Naive thymus-derived CD8-positive, alpha-beta T cell (primary cell): ENCODE results near the gene OR2H1. TPM values are rescaled to one million over a fixed set of nuclear protein-coding genes. Genes with fewer than 3 reads are reported as not detected.

Experiments used
- ATAC-seq, 2 donors: fragments of 150-1000 bp; cut with Tn5 transposase in 1 of 2; sonication (Bioruptor Pico), chemical (Tn5 transposase) in 1 of 2; 1 replicate in 1 of 2; 2 replicates in 1 of 2; pipeline ENCODE4 v1.10.0; 2021; ENCODE audit warnings: mild to moderate bottlenecking in 2 of 2, moderate library complexity in 2 of 2
- POLR2A ChIA-PET: fragments of 350-600 bp; sonication (Branson Sonifier 250); formaldehyde crosslinking; loops from one replicate; lab custom pipeline; 2021; ENCODE audit warnings: antibody characterized with exemption; lab: Charles Lee
- DNase-seq, 10 donors: peaks; one replicate each; pipeline versions ENCODE4 v3.0.0 to v3.0.0-alpha.2; 2020 to 2022
- H3K27ac Mint-ChIP-seq, 10 donors: one replicate each; pipeline ENCODE4 v1.8.0; 2020 to 2022; ENCODE audit warnings: mild to moderate bottlenecking in 10 of 10, mixed read lengths in 10 of 10, moderate library complexity in 4 of 10, inconsistent platforms in 1 of 10
- H3K27me3 Mint-ChIP-seq, 5 donors: one replicate each; pipeline ENCODE4 v1.8.0; 2021 to 2022; ENCODE audit warnings: mixed read lengths in 5 of 5
- H3K36me3 Mint-ChIP-seq, 3 donors: one replicate each; pipeline ENCODE4 v1.8.0; 2020 to 2022; ENCODE audit warnings: mixed read lengths in 3 of 3, mild to moderate bottlenecking in 2 of 3, inconsistent platforms in 1 of 3
- H3K4me1 Mint-ChIP-seq, 4 donors: one replicate each; pipeline ENCODE4 v1.8.0; 2021 to 2022; ENCODE audit warnings: mixed read lengths in 4 of 4
- H3K4me3 Mint-ChIP-seq, 10 donors: one replicate each; pipeline ENCODE4 v1.8.0; 2020 to 2022; ENCODE audit warnings: mild to moderate bottlenecking in 10 of 10, mixed read lengths in 10 of 10, moderate library complexity in 6 of 10, inconsistent platforms in 1 of 10
- H3K9me3 Mint-ChIP-seq, 9 donors: one replicate each; pipeline ENCODE4 v1.8.0; 2020 to 2022; ENCODE audit warnings: mixed read lengths in 9 of 9, mild to moderate bottlenecking in 3 of 9, inconsistent platforms in 1 of 9, moderate library complexity in 1 of 9
- polyA plus RNA-seq, 3 donors: library from polyadenylated mRNA; unstranded; fragments of 300-500 nt; fragmentation: Illumina TruSeq; gene quantifications; one replicate each; pipeline ENCODE4 v1.2.3, GENCODE V29; 2021
- total RNA-seq, 8 experiments: library from RNA in 2 of 8; stranded (reverse) in 2 of 8; gene quantifications; one replicate each; pipeline ENCODE4 v1.2.3 and lab custom pipeline; 2021 to 2026

Gene OR2H1
- total and polyA plus RNA-seq, 5 experiments from 2014 or later = not detected

GRCh38 chr6:29502597-29502996, 45.6 kb downstream of the OR2H1 start:
- Mint-ChIP-seq H3K27ac (peak overlapping the region in 1 of 10 donors; percentile 60), H3K4me1 (no peaks in the 10 kb centered on the region), H3K36me3 (peaks cover 0 to 5% (median 0%) of the 10 kb centered on the region in 3 donors), H3K9me3 (no peaks in the 10 kb centered on the region), H3K4me3 (no peak overlapping the region), H3K27me3 (peaks cover 13 to 41% (median 29%) of the 10 kb centered on the region in 5 donors)
- DNase-seq (no peak), ATAC-seq (no peak)
- POLR2A ChIA-PET = no interaction called here

- POLR2A ChIA-PET = no interaction called here
- Mint-ChIP-seq H3K27ac (peak overlapping the region in 1 of 10 donors; percentile 71), H3K9me3 (no peaks in the 10 kb centered on the region), H3K27me3 (peaks cover 7 to 30% (median 26%) of the 10 kb centered on the region in 5 donors), H3K36me3 (peaks cover 0 to 5% (median 0%) of the 10 kb centered on the region in 3 donors), H3K4me3 (no peak overlapping the region), H3K4me1 (no peaks in the 10 kb centered on the region)
- DNase-seq = no peak
- ATAC-seq = no peak
Observed at GRCh38 chr6:29504961-29505360, 48.0 kb downstream of the OR2H1 start.

GRCh38 chr6:29505808-29506207, 48.9 kb downstream of the OR2H1 start:
- H3K36me3 Mint-ChIP-seq = peaks cover 0 to 5% (median 0%) of the 10 kb centered on the region in 3 donors
- H3K4me3 Mint-ChIP-seq = no peak overlapping the region
- H3K9me3 Mint-ChIP-seq = no peaks in the 10 kb centered on the region
- H3K27me3 Mint-ChIP-seq = peaks cover 8 to 27% (median 18%) of the 10 kb centered on the region in 5 donors
- POLR2A ChIA-PET = no interaction called here
- DNase-seq = no peak
- H3K27ac Mint-ChIP-seq = no peak overlapping the region
- ATAC-seq = no peak
- no peaks in the 10 kb centered on the region for H3K4me1 Mint-ChIP-seq

- no peak overlapping the region for H3K4me3 Mint-ChIP-seq
- no peak overlapping the region for H3K27ac Mint-ChIP-seq
- peaks cover 9 to 20% (median 12%) of the 10 kb centered on the region in 5 donors for H3K27me3 Mint-ChIP-seq
- H3K36me3 Mint-ChIP-seq = peaks cover 0 to 5% (median 0%) of the 10 kb centered on the region in 3 donors
- POLR2A ChIA-PET = no interaction called here
- DNase-seq = no peak
- no peaks in the 10 kb centered on the region for H3K4me1 Mint-ChIP-seq
- no peaks in the 10 kb centered on the region for H3K9me3 Mint-ChIP-seq
- no peak for ATAC-seq
Observed at GRCh38 chr6:29506446-29507067, 49.6 kb downstream of the OR2H1 start.

GRCh38 chr6:29507319-29507718, 50.4 kb downstream of the OR2H1 start:
- Mint-ChIP-seq H3K4me1 (no peaks in the 10 kb centered on the region), H3K27me3 (peaks cover 9 to 16% (median 12%) of the 10 kb centered on the region in 5 donors)
- ATAC-seq = no peak

GRCh38 chr6:29509239-29509638, 52.3 kb downstream of the OR2H1 start:
- DNase-seq (no peak), ATAC-seq (no peak)
- H3K4me3 Mint-ChIP-seq = no peak overlapping the region
- POLR2A ChIA-PET = no interaction called here
- no peaks in the 10 kb centered on the region for H3K36me3 Mint-ChIP-seq
- no peaks in the 10 kb centered on the region for H3K9me3 Mint-ChIP-seq
- H3K4me1 Mint-ChIP-seq = no peaks in the 10 kb centered on the region
- no peak overlapping the region for H3K27ac Mint-ChIP-seq
- H3K27me3 Mint-ChIP-seq = peaks cover 0 to 12% (median 4%) of the 10 kb centered on the region in 5 donors

More at GRCh38 chr6:29507319-29507718, 50.4 kb downstream of the OR2H1 start:
- POLR2A ChIA-PET = no interaction called here
- no peak for DNase-seq
- H3K36me3 Mint-ChIP-seq = peaks cover 0 to 5% (median 0%) of the 10 kb centered on the region in 3 donors
- no peaks in the 10 kb centered on the region for H3K9me3 Mint-ChIP-seq
- H3K27ac Mint-ChIP-seq = no peak overlapping the region
- no peak overlapping the region for H3K4me3 Mint-ChIP-seq

- no peak for DNase-seq
- no peaks in the 10 kb centered on the region for H3K36me3 Mint-ChIP-seq
- ATAC-seq = no peak
- H3K4me1 Mint-ChIP-seq = no peaks in the 10 kb centered on the region
- peaks cover 4 to 13% (median 7%) of the 10 kb centered on the region in 5 donors for H3K27me3 Mint-ChIP-seq
- H3K9me3 Mint-ChIP-seq = no peaks in the 10 kb centered on the region
- no peak overlapping the region for H3K4me3 Mint-ChIP-seq
- POLR2A ChIA-PET = no interaction called here
- H3K27ac Mint-ChIP-seq = no peak overlapping the region
Observed at GRCh38 chr6:29509711-29510110, 52.8 kb downstream of the OR2H1 start.

- DNase-seq (no peak), ATAC-seq (no peak)
- POLR2A ChIA-PET = no interaction called here
- Mint-ChIP-seq H3K4me1 (no peaks in the 10 kb centered on the region), H3K4me3 (no peak overlapping the region), H3K27ac (no peak overlapping the region), H3K9me3 (no peaks in the 10 kb centered on the region), H3K36me3 (no peaks in the 10 kb centered on the region), H3K27me3 (peaks cover 8 to 14% (median 10%) of the 10 kb centered on the region in 5 donors)
Observed at GRCh38 chr6:29510202-29510601, 53.2 kb downstream of the OR2H1 start.

GRCh38 chr6:29510746-29511300, 53.9 kb downstream of the OR2H1 start:
- DNase-seq (no peak), ATAC-seq (no peak)
- Mint-ChIP-seq H3K4me1 (peaks cover 0 to 1% (median under 1%) of the 10 kb centered on the region in 4 donors), H3K4me3 (no peak overlapping the region), H3K9me3 (no peaks in the 10 kb centered on the region), H3K36me3 (no peaks in the 10 kb centered on the region), H3K27ac (peak overlapping the region in 1 of 10 donors; percentile 42), H3K27me3 (peaks cover 8 to 14% (median 10%) of the 10 kb centered on the region in 5 donors)
- POLR2A ChIA-PET = no interaction called here

Other genes starting within 250 kb of the OR2H1 start
- not detected for gene OR14J1, start 155.5 kb upstream of the OR2H1 start, total RNA-seq
- gene OR14J1, start 155.5 kb upstream of the OR2H1 start, polyA plus RNA-seq = not detected
- gene OR5V1, start 88.3 kb upstream of the OR2H1 start, total RNA-seq = not detected
- not detected for gene OR5V1, start 88.3 kb upstream of the OR2H1 start, polyA plus RNA-seq
- gene OR12D3, start 81.9 kb upstream of the OR2H1 start, total RNA-seq = not detected
- not detected for gene OR12D3, start 81.9 kb upstream of the OR2H1 start, polyA plus RNA-seq
- not detected for gene OR12D2, start 61.5 kb upstream of the OR2H1 start, total RNA-seq
- gene OR12D2, start 61.5 kb upstream of the OR2H1 start, polyA plus RNA-seq = not detected
- not detected for gene OR12D1, start 42.2 kb upstream of the OR2H1 start, total RNA-seq
- gene OR12D1, start 42.2 kb upstream of the OR2H1 start, polyA plus RNA-seq = not detected
- gene OR10C1, start 17.8 kb upstream of the OR2H1 start, total RNA-seq = not detected
- not detected for gene OR10C1, start 17.8 kb upstream of the OR2H1 start, polyA plus RNA-seq
- not detected for gene OR11A1, start 84 bp upstream of the OR2H1 start, total RNA-seq
- gene OR11A1, start 84 bp upstream of the OR2H1 start, polyA plus RNA-seq = not detected
- gene MAS1L, start 30.8 kb downstream of the OR2H1 start, total RNA-seq = not detected
- not detected for gene MAS1L, start 30.8 kb downstream of the OR2H1 start, polyA plus RNA-seq
- not detected for gene UBD, start 102.6 kb downstream of the OR2H1 start, total RNA-seq
- not detected for gene UBD, start 102.6 kb downstream of the OR2H1 start, polyA plus RNA-seq
- not detected for gene OR2H2, start 128.0 kb downstream of the OR2H1 start, total RNA-seq
- gene OR2H2, start 128.0 kb downstream of the OR2H1 start, polyA plus RNA-seq = not detected
- gene GABBR1, start 176.0 kb downstream of the OR2H1 start, total RNA-seq = 10 to 100 TPM; 33.3 to 36.4 TPM
- gene GABBR1, start 176.0 kb downstream of the OR2H1 start, polyA plus RNA-seq = under 1 TPM; 0.46 to 0.92 (median 0.64) TPM
- gene MOG, start 199.9 kb downstream of the OR2H1 start, total RNA-seq = not detected
- not detected for gene MOG, start 199.9 kb downstream of the OR2H1 start, polyA plus RNA-seq
- gene ZFP57, start 224.0 kb downstream of the OR2H1 start, total RNA-seq = 1 to 10 TPM; 4.6 to 5.6 TPM
- gene ZFP57, start 224.0 kb downstream of the OR2H1 start, polyA plus RNA-seq = 1 to 10 TPM in 1 of 3 donors, not detected in 2; 1.8 TPM